LNCaP clone FGC (cell line): ENCODE results near the gene UBL5.

Experiments used
- DNase-seq: peaks from one replicate; pipeline ENCODE4 v3.0.0-alpha.2; 2011; ENCODE audit warnings: low read depth
- H3K4me3 ChIP-seq: 2 replicates; pipeline ENCODE4 v1.5.1; 2011; ENCODE audit warnings: mild to moderate bottlenecking, low read depth, low read length, control low read depth
- CTCF ChIP-seq: IDR thresholded peaks from 2 replicates; pipeline ENCODE4 v1.5.1; 2012; ENCODE audit warnings: mild to moderate bottlenecking; ENCODE audit not compliant: control insufficient read depth, insufficient read depth; ENCODE audit errors: extremely low read depth

The UBL5 gene

GRCh38 chr19:9848060-9848459, 20.3 kb downstream of the UBL5 start:
- DNase-seq, result no peak
- H3K4me3 ChIP-seq, result no peak overlapping the region
- TF ChIP-seq CTCF, result peak; percentile 69

GRCh38 chr19:9848762-9849161, 21.0 kb downstream of the UBL5 start:
- no peak overlapping the region for H3K4me3 ChIP-seq
- no peak for DNase-seq
- no peak for TF ChIP-seq CTCF

GRCh38 chr19:9849791-9850190, 22.1 kb downstream of the UBL5 start:
- no peak overlapping the region for H3K4me3 ChIP-seq
- no peak for DNase-seq
- no peak for TF ChIP-seq CTCF

DNA sequence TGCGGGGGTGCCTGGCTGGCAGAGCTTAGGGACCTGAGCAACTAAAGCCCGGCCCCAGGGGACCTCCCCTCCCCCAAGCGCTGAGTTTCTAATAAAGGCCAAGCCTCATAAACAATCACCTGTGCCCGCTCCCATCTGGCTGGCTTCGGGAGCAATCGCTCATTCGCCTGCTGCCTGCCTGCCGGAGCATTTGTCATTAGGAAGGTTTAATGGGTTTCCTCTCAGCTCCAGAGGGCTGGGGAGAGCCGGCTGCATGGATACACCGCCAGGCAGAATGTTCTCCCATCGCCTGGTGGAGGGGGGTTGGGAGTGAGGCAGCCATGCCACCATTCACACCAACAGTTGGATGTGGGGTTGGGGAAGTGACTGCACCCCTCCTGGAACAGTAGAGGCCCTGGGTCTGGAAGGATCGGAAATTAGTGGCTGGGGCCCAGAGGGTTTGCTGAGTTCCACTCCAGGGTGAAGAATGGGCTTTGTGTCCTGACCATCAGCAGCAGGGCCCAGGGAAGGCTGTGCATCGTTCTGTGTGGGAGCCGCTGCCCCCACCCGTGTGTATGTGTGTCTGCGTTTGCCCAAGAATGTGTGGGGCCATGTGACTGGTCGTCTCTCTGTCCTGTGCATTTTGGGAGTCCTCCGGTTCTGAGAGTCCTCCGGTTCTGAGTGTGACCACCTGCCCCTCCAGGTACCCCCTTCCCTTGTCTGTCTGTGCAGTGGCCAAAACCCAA, 22.7 kb downstream of the UBL5 start:
- H3K4me3 ChIP-seq, result no peak overlapping the region
- DNase-seq, result no peak
- no peak for TF ChIP-seq CTCF

DNA sequence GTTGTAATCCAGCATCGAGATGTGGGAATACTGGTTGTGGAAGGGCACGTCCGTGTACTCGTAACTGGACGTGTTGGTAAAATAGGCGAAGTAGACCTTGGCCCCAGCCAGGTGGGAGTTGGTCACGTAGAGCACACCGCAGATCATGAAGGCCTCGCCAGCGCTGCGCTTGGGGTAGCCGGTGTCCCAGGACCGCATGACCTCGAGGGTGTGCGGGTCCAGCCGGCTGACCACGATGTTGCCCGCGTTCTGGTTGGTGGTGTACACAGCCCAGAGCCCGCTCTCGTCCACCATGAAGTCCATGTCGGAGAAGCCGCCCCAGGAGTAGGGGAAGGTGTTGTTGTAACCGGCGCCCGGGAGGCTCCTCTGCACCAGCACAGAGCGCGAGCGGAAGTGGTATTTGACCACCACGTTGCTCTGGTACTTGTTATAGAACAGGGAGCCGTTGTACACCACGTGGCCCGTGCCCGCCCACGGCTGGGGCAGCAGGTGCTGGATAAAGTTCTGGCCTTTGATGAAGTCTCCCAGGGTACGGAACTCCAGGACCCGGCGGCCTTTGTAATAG, 26.6 kb downstream of the UBL5 start:
- no peak overlapping the region for H3K4me3 ChIP-seq
- no peak for DNase-seq
- no peak for TF ChIP-seq CTCF

GRCh38 chr19:9856609-9857008, 28.9 kb downstream of the UBL5 start:
- no peak for DNase-seq
- TF ChIP-seq CTCF, result no peak
- no peak overlapping the region for H3K4me3 ChIP-seq
